Osteoblast (primary cell): ENCODE data around the gene C11orf68. TPM values are rescaled to one million over a fixed set of nuclear protein-coding genes. Genes with fewer than 3 reads are reported as not detected.

Experiments
- DNase-seq: peaks from one replicate; pipeline ENCODE4 v3.0.0; 2011; ENCODE audit warnings: low spot score, mixed read lengths; ENCODE audit not compliant: insufficient read length; ENCODE audit errors: missing footprints
- H2AFZ ChIP-seq: 2 replicates; pipeline ENCODE4 v1.6.0; 2011; ENCODE audit warnings: mild to moderate bottlenecking, low read length
- H3K27ac ChIP-seq: 2 replicates; pipeline ENCODE4 v1.5.1; 2011; ENCODE audit warnings: mild to moderate bottlenecking, low read depth, low read length, moderate library complexity
- H3K27me3 ChIP-seq: 2 replicates; pipeline ENCODE4 v1.6.0; 2012; ENCODE audit warnings: mild to moderate bottlenecking, control low read depth, inconsistent platforms, low read length, moderate library complexity; ENCODE audit not compliant: insufficient read depth
- H3K36me3 ChIP-seq: 2 replicates; pipeline ENCODE4 v1.5.1; 2011; ENCODE audit warnings: mild to moderate bottlenecking, low read length, control low read depth, moderate library complexity; ENCODE audit not compliant: insufficient read depth
- H3K4me1 ChIP-seq: 2 replicates; pipeline ENCODE4 v1.5.1; 2011; ENCODE audit warnings: mild to moderate bottlenecking, low read length, control low read depth, moderate library complexity; ENCODE audit not compliant: insufficient read depth
- H3K4me2 ChIP-seq: 2 replicates; pipeline ENCODE4 v1.6.0; 2011; ENCODE audit warnings: mild to moderate bottlenecking, low read length; ENCODE audit not compliant: insufficient read depth
- H3K4me3 ChIP-seq: fragments of 200-600 bp; sonication (generic); 3 replicates; pipeline ENCODE4 v1.5.1; 2012; ENCODE audit warnings: mild to moderate bottlenecking, low read length, inconsistent platforms; ENCODE audit not compliant: insufficient read depth
- H3K79me2 ChIP-seq: 2 replicates; pipeline ENCODE4 v1.6.0; 2012; ENCODE audit warnings: mild to moderate bottlenecking, low read length, control low read depth, inconsistent platforms; ENCODE audit not compliant: insufficient read depth
- H3K9me3 ChIP-seq: 2 replicates; pipeline ENCODE4 v1.5.1; 2011; ENCODE audit warnings: low read depth, low read length, control low read depth
- H4K20me1 ChIP-seq: 2 replicates; pipeline ENCODE4 v1.6.0; 2012; ENCODE audit warnings: mild to moderate bottlenecking, low read length, control low read depth; ENCODE audit not compliant: insufficient read depth
- CTCF ChIP-seq: IDR thresholded peaks from 2 replicates; pipeline ENCODE4 v1.5.1; 2011; ENCODE audit warnings: mild to moderate bottlenecking, low read depth, low read length, moderate library complexity; ENCODE audit errors: extremely low read depth
- total RNA-seq: library from RNA; depleted of rRNA; stranded (reverse); fragments of >200 nt; gene quantifications from 2 replicates; pipeline ENCODE4 v1.2.3, GENCODE V29; 2012

C11orf68 gene
- total RNA-seq, 1 donor: 32.9 TPM

DNA sequence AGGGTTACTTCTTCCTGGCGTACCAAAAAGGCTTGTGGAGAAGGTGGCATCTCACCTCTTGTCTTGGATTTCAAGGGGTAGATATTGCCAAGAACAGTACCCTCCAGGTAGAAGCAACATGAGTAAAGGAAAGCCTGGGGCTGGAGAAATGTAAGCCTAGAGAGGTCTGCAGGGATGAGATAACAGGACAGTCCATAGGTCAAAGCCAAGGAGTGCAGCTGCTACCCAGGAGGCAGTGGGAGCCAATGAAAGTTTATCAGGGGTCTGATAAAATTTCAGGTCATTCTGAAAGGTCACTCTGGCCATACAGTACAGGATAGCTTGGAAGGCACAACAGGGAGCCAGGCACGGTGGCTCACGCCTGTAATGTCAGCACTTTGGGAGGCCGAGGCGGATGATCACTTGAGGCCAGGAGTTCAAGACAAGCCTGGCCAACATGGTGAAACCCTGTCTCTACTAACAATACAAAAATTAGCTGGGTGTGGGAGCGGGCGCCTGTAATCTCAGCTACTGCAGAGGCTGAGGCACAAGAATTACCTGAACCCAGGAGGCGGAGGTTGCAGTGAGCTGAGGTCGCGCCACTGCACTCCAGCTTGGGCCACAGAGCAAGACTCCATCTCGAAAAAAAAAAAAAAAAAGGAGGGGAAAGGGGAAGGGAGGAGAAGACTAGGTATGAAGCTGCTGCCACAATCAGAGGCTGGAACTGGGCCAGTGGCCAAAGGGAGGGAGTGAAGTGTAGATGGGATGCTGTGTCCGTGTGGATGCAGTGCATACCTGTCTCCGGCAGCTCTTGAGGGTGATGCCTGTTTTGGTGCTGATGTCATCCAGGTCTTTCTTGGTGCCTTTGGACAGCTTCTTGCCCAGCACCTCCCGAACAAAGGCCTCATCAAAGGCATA is 31.8 kb downstream of the C11orf68 start:
- peaks cover 35% of the 10 kb centered on the region for H4K20me1 ChIP-seq
- no peaks in the 10 kb centered on the region for H3K27me3 ChIP-seq
- peak; percentile 56 for DNase-seq
- H3K27ac ChIP-seq: peak overlapping the region; percentile 81
- peaks cover 51% of the 10 kb centered on the region for H3K36me3 ChIP-seq
- peaks cover 52% of the 10 kb centered on the region for H3K79me2 ChIP-seq
- H2AFZ ChIP-seq: no peak overlapping the region
- H3K9me3 ChIP-seq: no peaks in the 10 kb centered on the region
- H3K4me2 ChIP-seq: peak overlapping the region; percentile 100
- peaks cover 37% of the 10 kb centered on the region for H3K4me1 ChIP-seq
- TF ChIP-seq CTCF: no peak
- H3K4me3 ChIP-seq: peak overlapping the region; percentile 95

DNA sequence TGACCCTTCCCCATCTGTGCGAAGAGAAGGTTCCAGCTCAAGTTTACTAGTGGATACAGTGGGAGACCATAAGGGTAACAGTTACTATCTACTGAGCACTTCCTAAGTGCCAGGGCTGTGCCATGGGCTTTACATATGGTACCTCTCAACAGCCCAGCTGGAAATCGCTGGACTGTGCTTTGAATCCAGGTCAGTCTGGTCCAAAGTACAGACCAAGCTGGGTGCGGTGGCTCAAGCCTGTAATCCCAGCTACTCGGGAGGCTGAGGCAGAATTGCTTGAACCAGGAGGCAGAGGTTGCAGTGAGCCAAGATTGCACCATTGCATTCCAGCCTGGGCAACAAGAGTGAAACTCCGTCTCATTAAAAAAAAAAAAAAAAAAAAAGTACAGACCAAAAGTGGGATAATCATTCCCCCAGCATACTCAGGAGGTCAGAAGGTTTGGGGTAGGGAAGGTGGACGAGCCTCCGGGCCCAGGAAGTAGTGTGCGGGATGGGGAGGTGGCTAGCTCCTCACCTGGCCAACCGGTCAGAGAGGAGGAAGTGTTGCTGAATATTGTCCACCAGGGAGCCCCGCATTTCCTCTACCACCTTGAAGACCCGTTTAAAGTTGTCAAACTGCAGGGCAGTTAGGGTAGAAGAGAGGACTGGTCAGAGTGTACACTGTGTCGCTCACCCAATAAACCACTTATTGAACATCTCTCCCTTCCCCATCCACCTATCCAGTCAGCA is 32.9 kb downstream of the C11orf68 start:
- H4K20me1 ChIP-seq: peaks cover 24% of the 10 kb centered on the region
- no peaks in the 10 kb centered on the region for H3K27me3 ChIP-seq
- H3K9me3 ChIP-seq: no peaks in the 10 kb centered on the region
- no peak for TF ChIP-seq CTCF
- no peak overlapping the region for H3K4me2 ChIP-seq
- H3K4me1 ChIP-seq: peaks cover 32% of the 10 kb centered on the region
- H3K79me2 ChIP-seq: peaks cover 41% of the 10 kb centered on the region
- H3K36me3 ChIP-seq: peaks cover 47% of the 10 kb centered on the region
- H2AFZ ChIP-seq: no peak overlapping the region
- DNase-seq: no peak
- no peak overlapping the region for H3K27ac ChIP-seq
- H3K4me3 ChIP-seq: no peak overlapping the region

GRCh38 chr11:65885231-65885630 is 33.6 kb downstream of the C11orf68 start:
- no peak for TF ChIP-seq CTCF
- DNase-seq: no peak
- Histone ChIP-seq H3K9me3 (no peaks in the 10 kb centered on the region), H3K27ac (no peak overlapping the region), H3K4me1 (peaks cover 32% of the 10 kb centered on the region), H3K27me3 (no peaks in the 10 kb centered on the region), H3K4me3 (no peak overlapping the region), H3K4me2 (no peak overlapping the region), H4K20me1 (peaks cover 21% of the 10 kb centered on the region), H3K79me2 (peaks cover 41% of the 10 kb centered on the region), H2AFZ (no peak overlapping the region), H3K36me3 (peaks cover 47% of the 10 kb centered on the region)

- Histone ChIP-seq H3K4me3 (no peak overlapping the region), H3K27me3 (no peaks in the 10 kb centered on the region), H2AFZ (no peak overlapping the region), H3K4me2 (no peak overlapping the region), H3K36me3 (peaks cover 47% of the 10 kb centered on the region), H3K27ac (no peak overlapping the region), H4K20me1 (peaks cover 21% of the 10 kb centered on the region), H3K79me2 (peaks cover 41% of the 10 kb centered on the region), H3K9me3 (no peaks in the 10 kb centered on the region), H3K4me1 (peaks cover 27% of the 10 kb centered on the region)
- peak; percentile 99 for DNase-seq
- TF ChIP-seq CTCF: peak; percentile 96
These were observed 34.2 kb downstream of the C11orf68 start for GRCh38 chr11:65884716-65885092.
